ENCODE data around the gene NOL6. TPM values are rescaled to one million over a fixed set of nuclear protein-coding genes. Genes with fewer than 3 reads are reported as not detected.
"Not testable (repeated sequence)": the region's sequence is repeated elsewhere in the genome, so short reads cannot be mapped to it uniquely, and the experiment has no call there.

Gene NOL6, protein sequence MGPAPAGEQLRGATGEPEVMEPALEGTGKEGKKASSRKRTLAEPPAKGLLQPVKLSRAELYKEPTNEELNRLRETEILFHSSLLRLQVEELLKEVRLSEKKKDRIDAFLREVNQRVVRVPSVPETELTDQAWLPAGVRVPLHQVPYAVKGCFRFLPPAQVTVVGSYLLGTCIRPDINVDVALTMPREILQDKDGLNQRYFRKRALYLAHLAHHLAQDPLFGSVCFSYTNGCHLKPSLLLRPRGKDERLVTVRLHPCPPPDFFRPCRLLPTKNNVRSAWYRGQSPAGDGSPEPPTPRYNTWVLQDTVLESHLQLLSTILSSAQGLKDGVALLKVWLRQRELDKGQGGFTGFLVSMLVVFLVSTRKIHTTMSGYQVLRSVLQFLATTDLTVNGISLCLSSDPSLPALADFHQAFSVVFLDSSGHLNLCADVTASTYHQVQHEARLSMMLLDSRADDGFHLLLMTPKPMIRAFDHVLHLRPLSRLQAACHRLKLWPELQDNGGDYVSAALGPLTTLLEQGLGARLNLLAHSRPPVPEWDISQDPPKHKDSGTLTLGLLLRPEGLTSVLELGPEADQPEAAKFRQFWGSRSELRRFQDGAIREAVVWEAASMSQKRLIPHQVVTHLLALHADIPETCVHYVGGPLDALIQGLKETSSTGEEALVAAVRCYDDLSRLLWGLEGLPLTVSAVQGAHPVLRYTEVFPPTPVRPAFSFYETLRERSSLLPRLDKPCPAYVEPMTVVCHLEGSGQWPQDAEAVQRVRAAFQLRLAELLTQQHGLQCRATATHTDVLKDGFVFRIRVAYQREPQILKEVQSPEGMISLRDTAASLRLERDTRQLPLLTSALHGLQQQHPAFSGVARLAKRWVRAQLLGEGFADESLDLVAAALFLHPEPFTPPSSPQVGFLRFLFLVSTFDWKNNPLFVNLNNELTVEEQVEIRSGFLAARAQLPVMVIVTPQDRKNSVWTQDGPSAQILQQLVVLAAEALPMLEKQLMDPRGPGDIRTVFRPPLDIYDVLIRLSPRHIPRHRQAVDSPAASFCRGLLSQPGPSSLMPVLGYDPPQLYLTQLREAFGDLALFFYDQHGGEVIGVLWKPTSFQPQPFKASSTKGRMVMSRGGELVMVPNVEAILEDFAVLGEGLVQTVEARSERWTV
- total RNA-seq, result 10 to 100 TPM; 40.4 to 50.4 (median 44.1) TPM

DNA sequence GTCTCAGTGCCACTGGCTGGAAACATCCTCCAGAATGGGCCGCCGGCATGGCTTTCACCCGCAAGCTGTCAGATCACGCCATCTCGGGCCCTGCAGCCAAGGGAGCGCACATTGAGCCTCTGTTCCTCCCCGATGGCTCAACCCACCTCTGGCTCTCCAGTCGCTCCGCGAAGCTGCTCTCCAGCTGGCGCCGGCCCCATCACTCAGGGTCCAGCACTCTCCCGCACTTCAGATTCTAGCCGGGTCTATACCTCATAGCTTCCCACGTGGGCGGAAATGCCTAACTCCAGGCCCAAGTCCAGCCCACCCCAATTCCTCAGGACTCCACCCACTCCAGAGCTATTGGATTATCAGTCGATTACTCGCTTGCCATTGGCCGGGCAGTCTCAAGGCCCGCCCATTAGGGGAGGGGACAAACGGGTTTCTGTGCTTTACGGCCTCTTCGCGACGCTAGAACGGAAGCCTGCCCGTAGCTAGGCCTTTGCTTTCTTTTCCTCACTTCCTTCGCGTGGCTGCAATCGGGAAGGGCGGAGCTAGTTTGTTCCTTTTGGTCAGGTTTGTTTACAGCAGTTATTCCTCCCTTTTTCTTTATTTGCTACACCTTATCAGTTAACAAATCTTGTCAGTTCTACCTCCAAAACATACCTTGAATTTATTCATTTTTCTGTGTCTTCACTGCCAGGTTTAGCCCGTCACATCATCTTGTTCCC is at the start of gene NOL6:
TSS of gene NOL6 (minus strand) at position 282 of the 710 bp plus-strand sequence. CDS start at position 200, 82 bp downstream.
- peak; percentile 52 to 91 (median 56) for TF ChIP-seq POLR2AphosphoS5 (IDR thresholded peaks at IDR 0.05)
- TF ChIP-seq CTCF (IDR thresholded peaks at IDR 0.05), result no peak
- peak; percentile 29 to 44 for TF ChIP-seq POLR2A (IDR thresholded peaks at IDR 0.05)

DNA sequence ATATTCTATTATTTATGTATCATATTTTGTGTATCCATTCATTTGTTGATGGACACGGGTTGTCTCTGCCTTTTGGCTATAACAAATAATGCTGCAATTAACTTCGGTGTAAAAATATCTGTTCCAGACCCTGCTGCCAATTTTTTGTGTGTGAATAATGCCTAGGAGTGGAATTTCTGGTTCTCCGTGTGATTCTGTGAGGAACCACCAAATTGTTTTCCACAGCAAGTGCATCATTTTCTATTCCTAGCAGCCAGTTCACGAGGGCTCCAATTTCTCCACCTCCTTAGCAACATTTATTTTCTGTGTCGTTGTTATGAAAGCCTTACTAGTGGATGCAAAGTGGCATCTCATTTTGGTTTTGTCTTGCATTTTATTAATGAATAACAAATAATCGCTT is 48.1 kb upstream of the NOL6 start:
- Histone ChIP-seq H3K4me1 (peaks cover 16% of the 10 kb centered on the region), H3K27me3 (peaks cover 35% of the 10 kb centered on the region)
- not testable (repeated sequence) for H3K9me3 ChIP-seq; H3K4me3 ChIP-seq; DNase-seq (ENCODE audit: low spot score in 2 of 2); H3K27ac ChIP-seq; H3K36me3 ChIP-seq
- 40% methylated on average over 6 of the region's 6 CpGs for WGBS

More for the DNA sequence above, at the start of gene NOL6:
- DNase-seq (ENCODE audit: low spot score in 2 of 2), result peak; percentile 98 to 99
- Histone ChIP-seq H3K36me3 (peaks cover 33% of the 10 kb centered on the region), H3K4me1 (peaks cover 22% of the 10 kb centered on the region), H3K4me3 (peak within 1 kb of the TSS; percentile 97), H3K27ac (peak within 1 kb of the TSS; percentile 82), H3K9me3 (no peaks in the 10 kb centered on the region), H3K27me3 (no peaks in the 10 kb centered on the region)
- WGBS, result under 1% methylated on average over 32 of the region's 32 CpGs

DNA sequence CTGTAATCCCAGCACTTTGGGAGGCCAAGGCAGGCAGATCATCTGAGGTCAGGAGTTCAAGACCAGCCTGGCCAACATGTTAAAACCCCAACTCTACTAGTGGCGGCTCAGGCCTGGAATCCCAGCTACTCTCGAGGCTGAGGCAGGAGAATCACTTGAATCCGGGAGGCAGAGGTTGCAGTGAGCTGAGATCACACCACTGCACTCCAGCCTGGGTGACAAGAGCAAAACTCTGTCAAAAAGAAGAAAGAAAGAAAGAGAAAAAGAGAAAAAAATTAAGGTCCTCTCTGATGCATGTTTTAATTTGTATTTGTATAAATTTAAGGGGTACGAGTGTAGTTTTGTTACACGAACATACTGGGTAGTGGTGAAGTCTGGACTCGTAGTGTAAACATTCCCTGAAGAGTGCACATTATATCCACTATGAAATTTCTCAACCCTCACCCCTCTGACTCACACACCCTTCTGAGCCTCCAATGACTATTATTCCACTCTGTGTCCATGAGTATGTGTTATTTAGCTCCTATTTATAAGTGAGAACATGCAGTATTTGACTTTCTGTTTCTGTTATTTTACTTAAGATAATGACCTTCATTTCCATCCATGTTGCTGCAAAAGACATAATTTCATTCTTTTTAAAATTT is 44.3 kb upstream of the NOL6 start:
- not testable (repeated sequence) for DNase-seq (ENCODE audit: low spot score in 2 of 2); H3K4me1 ChIP-seq; H3K4me3 ChIP-seq; H3K27me3 ChIP-seq; H3K27ac ChIP-seq; H3K9me3 ChIP-seq; H3K36me3 ChIP-seq
- WGBS, result 61% methylated on average over 6 of the region's 6 CpGs

GRCh38 chr9:33517373-33517772 is 43.6 kb upstream of the NOL6 start:
- H3K36me3 ChIP-seq, result no peaks in the 10 kb centered on the region
- H3K4me3 ChIP-seq, result no peak overlapping the region
- TF ChIP-seq CTCF (IDR thresholded peaks at IDR 0.05), result peak in 1 of 2 donors; percentile 41
- no peak for TF ChIP-seq POLR2A (IDR thresholded peaks at IDR 0.05)
- no peaks in the 10 kb centered on the region for H3K4me1 ChIP-seq
- peaks cover 7% of the 10 kb centered on the region for H3K27me3 ChIP-seq
- 83% methylated on average over 2 of the region's 2 CpGs for WGBS
- H3K9me3 ChIP-seq, result no peaks in the 10 kb centered on the region
- DNase-seq (ENCODE audit: low spot score in 2 of 2), result no peak
- no peak overlapping the region for H3K27ac ChIP-seq

DNA sequence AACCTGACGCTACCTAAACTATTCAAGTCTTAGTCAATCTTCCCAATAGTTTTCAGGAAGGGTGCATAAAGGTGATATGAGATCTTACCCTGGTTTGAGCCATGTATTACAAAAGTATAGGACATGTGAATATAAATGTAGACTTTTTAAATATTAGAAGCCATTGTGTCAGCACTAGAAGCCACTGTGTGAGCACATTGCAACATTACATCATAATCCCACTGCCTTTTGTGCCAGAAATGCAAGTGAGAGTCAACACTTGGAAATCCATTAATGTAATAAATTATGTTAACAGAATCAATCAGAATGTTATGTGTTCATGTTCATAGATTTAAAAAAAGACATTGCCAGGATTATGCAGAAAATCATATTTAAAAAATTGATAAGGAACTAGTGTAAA is 42.7 kb upstream of the NOL6 start:
- 97% methylated on average over 1 of the region's 1 CpG for WGBS
- H3K4me1 ChIP-seq; H3K4me3 ChIP-seq; H3K9me3 ChIP-seq; H3K27ac ChIP-seq; DNase-seq (ENCODE audit: low spot score in 2 of 2); H3K27me3 ChIP-seq; H3K36me3 ChIP-seq: not testable (repeated sequence)

- H3K4me1 ChIP-seq; H3K9me3 ChIP-seq; H3K36me3 ChIP-seq; DNase-seq (ENCODE audit: low spot score in 2 of 2); H3K27me3 ChIP-seq; H3K27ac ChIP-seq; H3K4me3 ChIP-seq: not testable (repeated sequence)
- 63% methylated on average over 2 of the region's 2 CpGs for WGBS
Measured at GRCh38 chr9:33515342-33515995, 41.7 kb upstream of the NOL6 start.

- H3K4me3 ChIP-seq; H3K9me3 ChIP-seq; H3K4me1 ChIP-seq; H3K36me3 ChIP-seq; H3K27me3 ChIP-seq; DNase-seq (ENCODE audit: low spot score in 2 of 2); H3K27ac ChIP-seq: not testable (repeated sequence)
- 64% methylated on average over 2 of the region's 2 CpGs for WGBS
Measured at GRCh38 chr9:33512535-33512934, 38.8 kb upstream of the NOL6 start.

- Histone ChIP-seq H3K4me3 (peak overlapping the region; percentile 66), H3K27ac (peak overlapping the region; percentile 85)
- H3K36me3 ChIP-seq; H3K27me3 ChIP-seq; H3K4me1 ChIP-seq; H3K9me3 ChIP-seq; DNase-seq (ENCODE audit: low spot score in 2 of 2): not testable (repeated sequence)
- 5% methylated on average over 8 of the region's 8 CpGs for whole genome bisulfite sequencing
Measured at GRCh38 chr9:33511184-33511517, 37.4 kb upstream of the NOL6 start.
